ENCODE data around the gene KIF13A.

GRCh38 chr6:18034798-18035202 is 47.4 kb upstream of the KIF13A start:
- TF ChIP-seq POLR2AphosphoS5 (IDR thresholded peaks at IDR 0.05): no peak
- TF ChIP-seq, protein P1, sequence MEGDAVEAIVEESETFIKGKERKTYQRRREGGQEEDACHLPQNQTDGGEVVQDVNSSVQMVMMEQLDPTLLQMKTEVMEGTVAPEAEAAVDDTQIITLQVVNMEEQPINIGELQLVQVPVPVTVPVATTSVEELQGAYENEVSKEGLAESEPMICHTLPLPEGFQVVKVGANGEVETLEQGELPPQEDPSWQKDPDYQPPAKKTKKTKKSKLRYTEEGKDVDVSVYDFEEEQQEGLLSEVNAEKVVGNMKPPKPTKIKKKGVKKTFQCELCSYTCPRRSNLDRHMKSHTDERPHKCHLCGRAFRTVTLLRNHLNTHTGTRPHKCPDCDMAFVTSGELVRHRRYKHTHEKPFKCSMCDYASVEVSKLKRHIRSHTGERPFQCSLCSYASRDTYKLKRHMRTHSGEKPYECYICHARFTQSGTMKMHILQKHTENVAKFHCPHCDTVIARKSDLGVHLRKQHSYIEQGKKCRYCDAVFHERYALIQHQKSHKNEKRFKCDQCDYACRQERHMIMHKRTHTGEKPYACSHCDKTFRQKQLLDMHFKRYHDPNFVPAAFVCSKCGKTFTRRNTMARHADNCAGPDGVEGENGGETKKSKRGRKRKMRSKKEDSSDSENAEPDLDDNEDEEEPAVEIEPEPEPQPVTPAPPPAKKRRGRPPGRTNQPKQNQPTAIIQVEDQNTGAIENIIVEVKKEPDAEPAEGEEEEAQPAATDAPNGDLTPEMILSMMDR (IDR thresholded peaks at IDR 0.05): no peak
- no peak for TF ChIP-seq POLR2A (IDR thresholded peaks at IDR 0.05; ENCODE audit: low read depth)
- no peak for TF ChIP-seq EP300 (IDR thresholded peaks at IDR 0.05)
